Measurements from ENCODE around the gene LRP10. TPM values are rescaled to one million over a fixed set of nuclear protein-coding genes. Genes with fewer than 3 reads are reported as not detected.

Gene LRP10
- total and polyA plus RNA-seq, 2 of the 8 experiments (the other 6 are each of a cell fraction or from before 2014, with no cell fraction given) = 12.4 to 15.6 TPM

DNA sequence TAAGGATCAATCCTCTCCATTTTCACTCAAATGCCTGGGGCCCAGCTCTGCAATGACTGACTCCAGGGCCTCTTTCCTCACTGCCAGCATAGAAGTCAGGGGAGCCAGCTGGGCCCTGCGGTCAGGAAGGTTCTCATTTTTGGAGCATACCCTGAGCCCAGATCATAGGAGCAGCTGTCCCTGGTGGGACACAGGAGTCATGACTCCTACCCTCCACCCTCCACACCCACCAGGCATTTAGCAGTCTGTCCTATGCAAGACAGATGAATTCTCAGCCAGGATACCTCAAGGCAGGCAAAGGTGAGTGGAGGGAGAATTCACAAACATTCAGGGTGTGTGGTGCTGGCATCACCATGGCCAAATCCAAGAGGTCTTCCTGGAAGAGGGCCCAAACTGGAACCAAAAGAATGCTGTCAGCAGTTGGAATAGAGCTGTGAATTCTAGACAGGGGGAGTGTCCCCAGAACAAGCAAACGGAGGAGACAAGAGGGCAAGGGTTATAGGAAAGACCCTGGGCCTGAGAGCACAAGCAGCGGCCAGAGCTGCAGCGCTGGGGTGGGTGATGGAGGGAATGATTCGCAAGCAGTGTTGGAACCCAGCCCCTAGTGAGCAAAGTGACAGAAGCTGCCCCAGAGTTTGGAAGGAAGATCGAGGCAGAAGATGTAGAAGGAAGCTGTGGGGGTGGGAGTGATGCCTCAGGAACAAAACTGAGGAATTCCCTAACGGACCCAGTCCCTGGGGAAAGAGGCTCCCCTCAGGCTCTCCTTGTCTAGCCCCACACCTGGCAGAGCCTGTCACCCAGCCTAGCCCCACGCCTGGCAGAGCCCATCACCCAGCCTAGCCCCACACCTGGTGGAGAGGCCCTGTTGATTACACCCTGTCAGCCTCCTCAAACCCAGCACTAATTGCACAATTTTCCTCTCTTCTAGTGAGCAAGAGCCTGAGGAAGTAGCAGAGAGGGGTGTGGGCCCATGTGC is 7.0 kb downstream of the LRP10 start (continued):
- TF ChIP-seq, protein P1, sequence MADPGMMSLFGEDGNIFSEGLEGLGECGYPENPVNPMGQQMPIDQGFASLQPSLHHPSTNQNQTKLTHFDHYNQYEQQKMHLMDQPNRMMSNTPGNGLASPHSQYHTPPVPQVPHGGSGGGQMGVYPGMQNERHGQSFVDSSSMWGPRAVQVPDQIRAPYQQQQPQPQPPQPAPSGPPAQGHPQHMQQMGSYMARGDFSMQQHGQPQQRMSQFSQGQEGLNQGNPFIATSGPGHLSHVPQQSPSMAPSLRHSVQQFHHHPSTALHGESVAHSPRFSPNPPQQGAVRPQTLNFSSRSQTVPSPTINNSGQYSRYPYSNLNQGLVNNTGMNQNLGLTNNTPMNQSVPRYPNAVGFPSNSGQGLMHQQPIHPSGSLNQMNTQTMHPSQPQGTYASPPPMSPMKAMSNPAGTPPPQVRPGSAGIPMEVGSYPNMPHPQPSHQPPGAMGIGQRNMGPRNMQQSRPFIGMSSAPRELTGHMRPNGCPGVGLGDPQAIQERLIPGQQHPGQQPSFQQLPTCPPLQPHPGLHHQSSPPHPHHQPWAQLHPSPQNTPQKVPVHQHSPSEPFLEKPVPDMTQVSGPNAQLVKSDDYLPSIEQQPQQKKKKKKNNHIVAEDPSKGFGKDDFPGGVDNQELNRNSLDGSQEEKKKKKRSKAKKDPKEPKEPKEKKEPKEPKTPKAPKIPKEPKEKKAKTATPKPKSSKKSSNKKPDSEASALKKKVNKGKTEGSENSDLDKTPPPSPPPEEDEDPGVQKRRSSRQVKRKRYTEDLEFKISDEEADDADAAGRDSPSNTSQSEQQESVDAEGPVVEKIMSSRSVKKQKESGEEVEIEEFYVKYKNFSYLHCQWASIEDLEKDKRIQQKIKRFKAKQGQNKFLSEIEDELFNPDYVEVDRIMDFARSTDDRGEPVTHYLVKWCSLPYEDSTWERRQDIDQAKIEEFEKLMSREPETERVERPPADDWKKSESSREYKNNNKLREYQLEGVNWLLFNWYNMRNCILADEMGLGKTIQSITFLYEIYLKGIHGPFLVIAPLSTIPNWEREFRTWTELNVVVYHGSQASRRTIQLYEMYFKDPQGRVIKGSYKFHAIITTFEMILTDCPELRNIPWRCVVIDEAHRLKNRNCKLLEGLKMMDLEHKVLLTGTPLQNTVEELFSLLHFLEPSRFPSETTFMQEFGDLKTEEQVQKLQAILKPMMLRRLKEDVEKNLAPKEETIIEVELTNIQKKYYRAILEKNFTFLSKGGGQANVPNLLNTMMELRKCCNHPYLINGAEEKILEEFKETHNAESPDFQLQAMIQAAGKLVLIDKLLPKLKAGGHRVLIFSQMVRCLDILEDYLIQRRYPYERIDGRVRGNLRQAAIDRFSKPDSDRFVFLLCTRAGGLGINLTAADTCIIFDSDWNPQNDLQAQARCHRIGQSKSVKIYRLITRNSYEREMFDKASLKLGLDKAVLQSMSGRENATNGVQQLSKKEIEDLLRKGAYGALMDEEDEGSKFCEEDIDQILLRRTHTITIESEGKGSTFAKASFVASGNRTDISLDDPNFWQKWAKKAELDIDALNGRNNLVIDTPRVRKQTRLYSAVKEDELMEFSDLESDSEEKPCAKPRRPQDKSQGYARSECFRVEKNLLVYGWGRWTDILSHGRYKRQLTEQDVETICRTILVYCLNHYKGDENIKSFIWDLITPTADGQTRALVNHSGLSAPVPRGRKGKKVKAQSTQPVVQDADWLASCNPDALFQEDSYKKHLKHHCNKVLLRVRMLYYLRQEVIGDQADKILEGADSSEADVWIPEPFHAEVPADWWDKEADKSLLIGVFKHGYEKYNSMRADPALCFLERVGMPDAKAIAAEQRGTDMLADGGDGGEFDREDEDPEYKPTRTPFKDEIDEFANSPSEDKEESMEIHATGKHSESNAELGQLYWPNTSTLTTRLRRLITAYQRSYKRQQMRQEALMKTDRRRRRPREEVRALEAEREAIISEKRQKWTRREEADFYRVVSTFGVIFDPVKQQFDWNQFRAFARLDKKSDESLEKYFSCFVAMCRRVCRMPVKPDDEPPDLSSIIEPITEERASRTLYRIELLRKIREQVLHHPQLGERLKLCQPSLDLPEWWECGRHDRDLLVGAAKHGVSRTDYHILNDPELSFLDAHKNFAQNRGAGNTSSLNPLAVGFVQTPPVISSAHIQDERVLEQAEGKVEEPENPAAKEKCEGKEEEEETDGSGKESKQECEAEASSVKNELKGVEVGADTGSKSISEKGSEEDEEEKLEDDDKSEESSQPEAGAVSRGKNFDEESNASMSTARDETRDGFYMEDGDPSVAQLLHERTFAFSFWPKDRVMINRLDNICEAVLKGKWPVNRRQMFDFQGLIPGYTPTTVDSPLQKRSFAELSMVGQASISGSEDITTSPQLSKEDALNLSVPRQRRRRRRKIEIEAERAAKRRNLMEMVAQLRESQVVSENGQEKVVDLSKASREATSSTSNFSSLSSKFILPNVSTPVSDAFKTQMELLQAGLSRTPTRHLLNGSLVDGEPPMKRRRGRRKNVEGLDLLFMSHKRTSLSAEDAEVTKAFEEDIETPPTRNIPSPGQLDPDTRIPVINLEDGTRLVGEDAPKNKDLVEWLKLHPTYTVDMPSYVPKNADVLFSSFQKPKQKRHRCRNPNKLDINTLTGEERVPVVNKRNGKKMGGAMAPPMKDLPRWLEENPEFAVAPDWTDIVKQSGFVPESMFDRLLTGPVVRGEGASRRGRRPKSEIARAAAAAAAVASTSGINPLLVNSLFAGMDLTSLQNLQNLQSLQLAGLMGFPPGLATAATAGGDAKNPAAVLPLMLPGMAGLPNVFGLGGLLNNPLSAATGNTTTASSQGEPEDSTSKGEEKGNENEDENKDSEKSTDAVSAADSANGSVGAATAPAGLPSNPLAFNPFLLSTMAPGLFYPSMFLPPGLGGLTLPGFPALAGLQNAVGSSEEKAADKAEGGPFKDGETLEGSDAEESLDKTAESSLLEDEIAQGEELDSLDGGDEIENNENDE (IDR thresholded peaks at IDR 0.05; ENCODE audit: insufficient replicate concordance, low read length) = no peak
- no peak for TF ChIP-seq SAP30 (IDR thresholded peaks at IDR 0.05; ENCODE audit: insufficient read depth, insufficient replicate concordance, low read length)
- no peak for TF ChIP-seq BRCA1 (IDR thresholded peaks at IDR 0.05; ENCODE audit: low read depth, low read length)
- no peak for TF ChIP-seq CBX8 (IDR thresholded peaks at IDR 0.05; ENCODE audit: borderline replicate concordance, low read depth, low read length)
- no peak for TF ChIP-seq GABPA (IDR thresholded peaks at IDR 0.05; ENCODE audit: borderline replicate concordance, insufficient read depth, low read length)
- TF ChIP-seq TAF1 (IDR thresholded peaks at IDR 0.05; ENCODE audit: low read depth, low read length) = no peak
